IMR-90 (cell line): ENCODE results near the gene DNASE2. TPM values are rescaled to one million over a fixed set of nuclear protein-coding genes. Genes with fewer than 3 reads are reported as not detected.

Source experiments
- ATAC-seq: fragments of 200-7000 bp; cut with Tn5 transposase; 2 replicates; pipeline ENCODE4 v1.9.1; 2020; ENCODE audit warnings: low read depth, mild to moderate bottlenecking, moderate library complexity
- BruUV-seq: library from RNA; stranded (reverse); fragments of 400-500 nt; replicated peaks from 2 replicates; lab custom pipeline; 2021; lab: Mats Ljungman, UMichigan
- CTCF ChIA-PET: fragments of 300-600 bp; formaldehyde crosslinking; extraction: SDS; loops from one replicate; lab custom pipeline; 2021; ENCODE audit warnings: antibody characterized with exemption; lab: Yijun Ruan, JAX
- POLR2A ChIA-PET: fragments of 300-600 bp; sonication (Branson Sonifier 250); formaldehyde crosslinking; loops from one replicate; lab custom pipeline; 2022; ENCODE audit warnings: antibody characterized with exemption; ENCODE audit not compliant: unreplicated experiment; lab: Charles Lee
- DNase-seq: peaks from one replicate; pipeline ENCODE4 v3.0.0; 2013
- H2AFZ ChIP-seq: replicated peaks from 2 replicates; pipeline ENCODE3; 2013; ENCODE audit warnings: low read length, mild to moderate bottlenecking; ENCODE audit not compliant: poor library complexity
- H2AK5ac ChIP-seq: 2 replicates; pipeline ENCODE4 v1.6.1; 2013; ENCODE audit warnings: low read depth, low read length, inconsistent platforms
- H2AK9ac ChIP-seq: replicated peaks from 2 replicates; pipeline ENCODE3; 2013; ENCODE audit warnings: mild to moderate bottlenecking, low read depth, low read length, moderate library complexity; ENCODE audit not compliant: poor library complexity
- H2BK120ac ChIP-seq: 2 replicates; pipeline ENCODE4 v1.6.1; 2013; ENCODE audit warnings: low read depth, low read length, inconsistent platforms
- H2BK15ac ChIP-seq: 3 replicates; pipeline ENCODE4 v1.6.1; 2013; ENCODE audit warnings: low read depth, low read length, inconsistent platforms
- H2BK20ac ChIP-seq: 2 replicates; pipeline ENCODE4 v1.6.1; 2013; ENCODE audit warnings: low read depth, mild to moderate bottlenecking, inconsistent platforms, low read length, moderate library complexity
- H2BK5ac ChIP-seq: 2 replicates; pipeline ENCODE4 v1.6.1; 2013; ENCODE audit warnings: mild to moderate bottlenecking, low read depth, low read length, inconsistent platforms; ENCODE audit not compliant: poor library complexity, severe bottlenecking
- H3K14ac ChIP-seq: replicated peaks from 2 replicates; pipeline ENCODE4 v1.6.1; 2013; ENCODE audit warnings: low read depth, low read length, inconsistent platforms
- H3K18ac ChIP-seq: 2 replicates; pipeline ENCODE4 v1.6.1; 2013; ENCODE audit warnings: low read depth, low read length, control low read depth
- H3K23ac ChIP-seq: 2 replicates; pipeline ENCODE4 v1.6.1; 2013; ENCODE audit warnings: low read depth, low read length, inconsistent platforms
- H3K27ac ChIP-seq: 2 replicates; pipeline ENCODE4 v1.5.1; 2013; ENCODE audit warnings: mild to moderate bottlenecking, control low read depth, low read length; ENCODE audit not compliant: insufficient read depth
- H3K27me3 ChIP-seq: 2 replicates; pipeline ENCODE4 v1.6.1; 2013; ENCODE audit warnings: low read length; ENCODE audit not compliant: control insufficient read depth, insufficient read depth
- H3K36me3 ChIP-seq: 2 replicates; pipeline ENCODE4 v1.6.1; 2013; ENCODE audit warnings: low read length, mixed read lengths; ENCODE audit not compliant: control insufficient read depth, insufficient read depth
- H3K4ac ChIP-seq: 2 replicates; pipeline ENCODE4 v1.6.1; 2013; ENCODE audit warnings: low read depth, low read length, inconsistent platforms
- H3K4me1 ChIP-seq: 2 replicates; pipeline ENCODE4 v1.6.1; 2013; ENCODE audit warnings: low read length, mixed read lengths; ENCODE audit not compliant: control insufficient read depth, insufficient read depth
- H3K4me2 ChIP-seq: 2 replicates; pipeline ENCODE4 v1.6.1; 2013; ENCODE audit warnings: low read depth, mild to moderate bottlenecking, control low read depth, low read length, moderate library complexity
- H3K4me3 ChIP-seq: 2 replicates; pipeline ENCODE4 v1.5.1; 2013; ENCODE audit warnings: low read depth, mild to moderate bottlenecking, control low read depth, low read length, moderate library complexity; ENCODE audit not compliant: insufficient read depth
- H3K56ac ChIP-seq: 2 replicates; pipeline ENCODE4 v1.6.1; 2013; ENCODE audit warnings: low read length, inconsistent platforms; ENCODE audit not compliant: insufficient read depth; ENCODE audit errors: extremely low read depth
- H3K79me1 ChIP-seq, 2 experiments: 2 replicates each; pipeline ENCODE4 v1.6.1; 2013; ENCODE audit warnings: low read length in 2 of 2, inconsistent platforms in 1 of 2, low read depth in 1 of 2
- H3K9ac ChIP-seq: 2 replicates; pipeline ENCODE4 v1.6.1; 2013; ENCODE audit warnings: low read depth, low read length, control low read depth
- H3K9me1 ChIP-seq: 2 replicates; pipeline ENCODE4 v1.6.1; 2013; ENCODE audit warnings: low read length, inconsistent platforms; ENCODE audit not compliant: insufficient read depth
- H3K9me3 ChIP-seq: 2 replicates; pipeline ENCODE4 v1.6.1; 2013; ENCODE audit warnings: low read length; ENCODE audit not compliant: control insufficient read depth, insufficient read depth
- H4K20me1 ChIP-seq: 2 replicates; pipeline ENCODE4 v1.6.1; 2013; ENCODE audit warnings: low read length, inconsistent platforms; ENCODE audit not compliant: insufficient read depth
- H4K5ac ChIP-seq: 2 replicates; pipeline ENCODE4 v1.6.1; 2013; ENCODE audit warnings: mild to moderate bottlenecking, low read depth, low read length, control low read depth
- H4K8ac ChIP-seq, 2 experiments: 2 replicates each; pipeline ENCODE4 v1.6.1; 2013; ENCODE audit warnings: low read depth in 2 of 2, low read length in 2 of 2, control low read depth in 1 of 2, inconsistent platforms in 1 of 2
- H4K91ac ChIP-seq: 2 replicates; pipeline ENCODE4 v1.6.1; 2013; ENCODE audit warnings: low read depth, low read length, inconsistent platforms; ENCODE audit not compliant: insufficient read depth
- BHLHE40 ChIP-seq: fragments of 150-350 bp; IDR thresholded peaks from 2 replicates; pipeline ENCODE4 v1.6.1; 2016; ENCODE audit warnings: mild to moderate bottlenecking, low read depth, low read length
- CHD1 ChIP-seq: IDR thresholded peaks from 2 replicates; pipeline ENCODE4 v1.6.1; 2012; ENCODE audit warnings: low read depth, low read length, improper control_type of control experiment
- CTCF ChIP-seq: conservative IDR thresholded peaks from 2 replicates; pipeline ENCODE4 v1.5.1; 2012; ENCODE audit warnings: mild to moderate bottlenecking, low read depth, low read length, improper control_type of control experiment
- FOS ChIP-seq: fragments of 150-350 bp; IDR thresholded peaks from 2 replicates; pipeline ENCODE4 v1.6.1; 2016; ENCODE audit warnings: low read depth, low read length
- POLR2A ChIP-seq: IDR thresholded peaks from 2 replicates; pipeline ENCODE4 v1.6.1; 2012; ENCODE audit warnings: mild to moderate bottlenecking, low read depth, low read length
- RCOR1 ChIP-seq: IDR thresholded peaks from 2 replicates; pipeline ENCODE4 v1.6.1; 2012; ENCODE audit warnings: mild to moderate bottlenecking, low read length, improper control_type of control experiment; ENCODE audit not compliant: insufficient replicate concordance
- WGBS, 2 experiments: methylation state at CpG; one replicate each; pipeline versions ENCODE4 v1.1.5 to v1.1.7; 2013; ENCODE audit warnings: missing lambda C conversion rate in 2 of 2; ENCODE audit not compliant: insufficient read length in 1 of 2; ENCODE audit errors: extremely low coverage in 2 of 2; 5-methylcytosine and 5-hydroxymethylcytosine counted together
- dilution Hi-C: fragments of 300-500 bp; cut with HindIII; formaldehyde crosslinking; loops from one replicate; pipeline ENCODE4 v1.14.3; 2018; ENCODE audit warnings: low sequenced_read_pairs; ENCODE audit not compliant: unreplicated experiment
- in situ Hi-C: fragments of 300-500 bp; cut with MboI; formaldehyde crosslinking; loops from 3 replicates; pipeline ENCODE4 v1.14.3; 2019; ENCODE audit warnings: low sequenced_read_pairs, inconsistent platforms, mixed read lengths
- intact Hi-C: fragments of 100-400 bp; cut with micrococcal nuclease; formaldehyde crosslinking; loops from 2 replicates; pipeline ENCODE4 v1.10.0; 2022
- polyA plus RNA-seq, 3 experiments: library from polyadenylated mRNA; depleted of rRNA; stranded (reverse); fragments of >200 nt; gene quantifications; 2 replicates each; pipeline ENCODE4 v1.2.3, GENCODE V29; 2012; ENCODE audit warnings: low replicate concordance in 1 of 3
- total RNA-seq: library from RNA; depleted of rRNA; stranded (reverse); fragments of >200 nt; gene quantifications from 2 replicates; pipeline ENCODE4 v1.2.3, GENCODE V29; 2012

DNASE2 gene
- total and polyA plus RNA-seq, 2 of the 4 experiments (the other 2 are of a cell fraction): 9.5 to 31.1 TPM

GRCh38 chr19:12886651-12886968, 5.4 kb upstream of the DNASE2 start:
- H3K56ac ChIP-seq: no peak overlapping the region
- H3K18ac ChIP-seq: no peak overlapping the region
- no peak overlapping the region for H4K91ac ChIP-seq
- no peak overlapping the region for H2AK5ac ChIP-seq
- no peak overlapping the region for H2BK5ac ChIP-seq
- dilution Hi-C loops (no loop called here), intact Hi-C loops (no loop called here), in situ Hi-C loops (no loop called here)
- no peak overlapping the region for H2BK20ac ChIP-seq
- no peak overlapping the region for H3K4ac ChIP-seq
- H3K4me2 ChIP-seq: no peak overlapping the region
- ATAC-seq (no peak), DNase-seq (no peak)
- no peak overlapping the region for H2AK9ac ChIP-seq
- peaks cover 13% of the 10 kb centered on the region for H3K9me3 ChIP-seq
- 60% methylated on average over 3 of the region's 5 CpGs; no CpG with 5 or more reads in 1 of the 2 experiments for WGBS, 2 experiments
- no peaks in the 10 kb centered on the region for H3K9me1 ChIP-seq
- no peak overlapping the region for H2AFZ ChIP-seq
- TF ChIP-seq BHLHE40 (no peak), CTCF (no peak), RCOR1 (no peak), POLR2A (no peak), FOS (no peak), CHD1 (no peak)
- H2BK120ac ChIP-seq: no peak overlapping the region
- no peak overlapping the region for H3K23ac ChIP-seq
- POLR2A ChIA-PET: no interaction called here
- no peaks in the 10 kb centered on the region for H3K36me3 ChIP-seq
- no peaks in the 10 kb centered on the region for H4K20me1 ChIP-seq
- CTCF ChIA-PET: no interaction called here
- H4K8ac ChIP-seq: no peak overlapping the region
- no peak overlapping the region for H4K5ac ChIP-seq
- no peak overlapping the region for H3K9ac ChIP-seq
- H3K14ac ChIP-seq: no peak overlapping the region
- H3K4me3 ChIP-seq: no peak overlapping the region
- H3K27me3 ChIP-seq: peaks cover 40% of the 10 kb centered on the region
- H3K27ac ChIP-seq: no peak overlapping the region
- H2BK15ac ChIP-seq: no peak overlapping the region
- peaks cover 6% of the 10 kb centered on the region in 2 experiments; a peak in 3 of 4 replicates for H3K79me1 ChIP-seq
- H3K4me1 ChIP-seq: peaks cover 5% of the 10 kb centered on the region
- no TSS peak for BruUV-seq
